HG02588 (cell line): ENCODE data around the gene NCBP1.
"Not testable (repeated sequence)": the region's sequence is repeated elsewhere in the genome, so short reads cannot be mapped to it uniquely, and the experiment has no call there.

Experiments
- ATAC-seq: cut with Tn5 transposase; IDR thresholded peaks from one replicate; pipeline ENCODE4 v1.9.1; 2021; ENCODE audit warnings: mild to moderate bottlenecking, moderate library complexity; ENCODE audit not compliant: unreplicated experiment

The NCBP1 gene

GRCh38 chr9:97622483-97622882 lies 11.1 kb upstream of the NCBP1 start:
- ATAC-seq, result not testable (repeated sequence)

GRCh38 chr9:97623946-97624345 lies 9.7 kb upstream of the NCBP1 start:
- ATAC-seq, result no peak

- no peak for ATAC-seq
Observed at GRCh38 chr9:97625620-97626019, 8.0 kb upstream of the NCBP1 start.

GRCh38 chr9:97627624-97628023 lies 6.0 kb upstream of the NCBP1 start:
- ATAC-seq, result no peak

GRCh38 chr9:97628668-97629067 lies 5.0 kb upstream of the NCBP1 start:
- ATAC-seq, result no peak

GRCh38 chr9:97629156-97629555 lies 4.5 kb upstream of the NCBP1 start:
- ATAC-seq, result no peak

- ATAC-seq, result no peak
Observed at GRCh38 chr9:97630591-97630990, 3.0 kb upstream of the NCBP1 start.

GRCh38 chr9:97632248-97632984 lies 1.2 kb upstream of the NCBP1 start:
- peak; percentile 6 for ATAC-seq

- peak; percentile 1 for ATAC-seq
Observed at GRCh38 chr9:97633859-97634490, 354 bp downstream of the NCBP1 start.

- ATAC-seq, result no peak
Observed at GRCh38 chr9:97635026-97635425, 1.4 kb downstream of the NCBP1 start.

- no peak for ATAC-seq
Observed at GRCh38 chr9:97636903-97637302, 3.3 kb downstream of the NCBP1 start.

- ATAC-seq, result no peak
Observed at GRCh38 chr9:97638666-97639065, 5.0 kb downstream of the NCBP1 start.

- ATAC-seq, result no peak
Observed at GRCh38 chr9:97640325-97640724, 6.7 kb downstream of the NCBP1 start.

GRCh38 chr9:97645720-97646119 lies 12.1 kb downstream of the NCBP1 start:
- no peak for ATAC-seq

GRCh38 chr9:97647996-97648395 lies 14.4 kb downstream of the NCBP1 start:
- ATAC-seq, result no peak

GRCh38 chr9:97651646-97652045 lies 18.0 kb downstream of the NCBP1 start:
- ATAC-seq, result no peak

- ATAC-seq, result no peak
Observed at GRCh38 chr9:97658707-97659106, 25.1 kb downstream of the NCBP1 start.

GRCh38 chr9:97659771-97660170 lies 26.1 kb downstream of the NCBP1 start:
- no peak for ATAC-seq

- ATAC-seq, result no peak
Observed at GRCh38 chr9:97660340-97660739, 26.7 kb downstream of the NCBP1 start.

GRCh38 chr9:97660847-97661246 lies 27.2 kb downstream of the NCBP1 start:
- no peak for ATAC-seq

GRCh38 chr9:97665742-97666141 lies 32.1 kb downstream of the NCBP1 start:
- no peak for ATAC-seq

GRCh38 chr9:97666907-97667686 lies 33.5 kb downstream of the NCBP1 start:
- ATAC-seq, result no peak
